PC-9 (cell line): ENCODE data around the gene ABCC3.

Experiments
- CTCF ChIP-seq: fragments of 200-600 bp; sonication (generic); conservative IDR thresholded peaks from 2 replicates; pipeline ENCODE4 v1.6.1; 2017; ENCODE audit warnings: mixed run types, antibody characterized with exemption, mild to moderate bottlenecking, moderate library complexity
- EZH2 ChIP-seq: fragments of 200-600 bp; sonication (generic); IDR thresholded peaks from 2 replicates; pipeline ENCODE4 v1.8.0; 2017; ENCODE audit warnings: antibody characterized with exemption, low read depth

- no peak for TF ChIP-seq CTCF
- no peak for TF ChIP-seq EZH2
Measured at GRCh38 chr17:50640686-50641351, 6.1 kb downstream of the ABCC3 start.
